ENCODE results near the gene MANF.

DNA sequence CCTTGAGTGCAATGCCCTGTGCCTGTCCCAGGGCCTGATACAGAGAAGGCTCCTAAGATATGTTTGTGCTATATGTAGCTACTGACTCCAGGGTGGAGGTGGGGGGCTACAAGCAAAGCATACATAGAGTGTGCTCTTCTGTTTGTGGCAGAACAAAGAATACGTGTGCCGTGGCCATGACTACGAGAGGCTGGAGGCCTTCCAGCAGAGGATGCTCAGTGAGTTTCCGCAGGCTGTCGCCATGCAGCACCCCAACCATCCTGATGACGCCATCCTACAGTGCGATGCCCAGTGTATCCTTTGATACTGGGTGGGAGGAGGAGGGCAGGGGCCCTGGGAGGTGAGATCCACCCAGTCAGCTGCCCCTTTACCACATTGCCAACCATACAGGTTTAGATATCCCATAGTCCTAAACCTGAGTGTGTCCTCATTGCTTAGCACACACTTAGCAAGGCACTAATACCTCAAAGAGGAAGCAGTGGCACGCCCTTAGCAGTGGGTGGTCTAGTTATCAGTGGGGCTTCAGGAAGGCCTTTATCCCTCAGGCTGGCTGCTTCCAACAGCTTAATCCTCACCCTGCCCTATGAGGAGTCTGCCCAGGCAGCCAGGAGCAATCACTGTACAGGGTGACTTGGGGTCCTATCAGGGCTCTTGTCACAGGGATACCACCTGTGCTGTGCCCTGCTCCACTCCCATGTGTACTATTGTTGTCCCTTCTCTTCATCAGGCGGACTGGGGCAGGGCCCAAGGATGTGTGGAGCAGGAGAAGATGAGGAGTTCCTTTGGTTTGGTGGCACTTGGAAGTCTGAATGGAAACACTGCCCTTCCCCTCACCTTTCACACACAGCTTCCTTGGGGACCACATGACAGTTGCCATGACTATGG lies 30.1 kb upstream of the MANF start:
- no peak for TF ChIP-seq CTCF (IDR thresholded peaks at IDR 0.05)
- no peak for TF ChIP-seq EZH2 (IDR thresholded peaks at IDR 0.05; ENCODE audit: borderline replicate concordance, insufficient read depth, low read depth, low read length, poor library complexity, severe bottlenecking)
